Activated CD4-positive, alpha-beta T cell treated with anti-CD3 and anti-CD28 coated beads, Interleukin-2, amount 50 U/mL, for 24 hours (primary cell): Measurements from ENCODE around the gene GJA8.
"Not testable (repeated sequence)": the region's sequence is repeated elsewhere in the genome, so short reads cannot be mapped to it uniquely, and the experiment has no call there.

Experiments used
- DNase-seq, 2 donors: peaks; one replicate each; pipeline ENCODE4 v3.0.0-alpha.2; 2020; ENCODE audit warnings: low read depth in 1 of 2, low spot score in 1 of 2

The GJA8 gene

DNA sequence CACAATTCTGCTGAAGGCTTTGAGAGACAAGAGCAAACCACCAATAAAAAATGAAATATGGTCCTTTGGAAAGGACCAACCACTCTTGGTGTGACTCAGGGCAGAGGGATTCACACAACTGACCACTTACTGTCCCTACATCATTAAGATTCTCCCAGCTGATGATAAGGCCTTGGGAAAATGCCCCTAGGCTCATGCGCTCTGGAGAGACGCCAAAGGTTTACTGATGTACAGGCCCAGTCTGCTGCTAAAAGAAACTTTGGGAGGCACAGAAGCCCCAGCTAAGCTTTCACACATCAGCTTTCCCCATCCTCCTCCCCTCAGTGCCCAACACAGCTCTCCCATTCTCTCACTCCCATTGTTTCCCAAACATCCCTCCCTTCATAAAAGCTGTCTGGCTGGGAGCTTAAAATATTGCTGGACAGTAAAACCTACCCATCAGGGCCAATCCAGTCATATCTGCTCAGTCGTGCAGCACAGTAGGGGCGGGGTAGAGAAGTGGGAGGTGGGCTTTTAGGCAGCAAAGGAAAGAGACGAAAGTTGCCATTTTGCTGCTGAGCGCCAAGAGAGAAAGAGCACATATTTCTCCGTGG lies at the start of gene GJA8:
Gene GJA8, plus strand, starts transcription at position 543 of the 593 bp plus-strand sequence. CDS start 5,161 bp downstream, outside the sequence.
- DNase-seq = no peak

DNA sequence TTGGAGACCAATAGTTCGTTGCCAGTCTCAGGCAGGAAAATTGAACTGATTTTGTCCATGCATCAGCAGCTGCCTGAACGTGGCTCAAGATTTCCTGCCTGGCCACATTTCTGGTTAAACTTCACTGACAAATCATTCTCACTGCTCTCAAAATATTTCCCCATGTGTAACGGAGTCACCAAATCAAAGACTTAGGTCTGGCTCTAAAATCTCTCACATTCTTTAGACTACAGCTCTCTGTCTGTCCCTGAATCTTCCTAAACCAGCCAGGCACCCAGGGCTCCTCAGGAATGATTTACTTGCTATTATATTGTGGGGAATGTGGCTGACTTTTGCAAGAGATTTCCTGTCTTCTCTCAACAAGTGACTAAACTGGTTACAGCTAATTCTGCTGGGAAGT lies 49.2 kb upstream of the GJA8 start:
- DNase-seq = no peak

DNA sequence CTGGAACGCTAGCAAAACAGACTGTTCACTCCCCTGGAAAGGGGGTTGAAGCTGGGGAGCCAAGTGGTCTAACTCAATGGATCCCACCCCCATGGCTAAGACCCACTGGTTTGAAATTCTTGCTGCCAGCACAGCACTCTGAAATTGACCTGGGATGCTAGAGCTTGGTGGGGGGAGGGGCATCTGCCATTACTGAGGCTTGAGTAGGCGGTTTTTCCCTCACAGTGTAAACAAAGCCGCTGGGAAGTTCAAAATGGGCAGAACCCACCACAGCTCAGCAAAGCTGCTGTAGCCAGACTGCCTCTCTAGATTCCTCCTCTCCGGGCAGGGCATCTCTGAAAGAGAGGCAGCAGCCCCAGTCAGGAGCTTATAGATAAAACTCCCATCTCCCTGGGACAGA lies 47.6 kb upstream of the GJA8 start:
- DNase-seq = not testable (repeated sequence)

DNA sequence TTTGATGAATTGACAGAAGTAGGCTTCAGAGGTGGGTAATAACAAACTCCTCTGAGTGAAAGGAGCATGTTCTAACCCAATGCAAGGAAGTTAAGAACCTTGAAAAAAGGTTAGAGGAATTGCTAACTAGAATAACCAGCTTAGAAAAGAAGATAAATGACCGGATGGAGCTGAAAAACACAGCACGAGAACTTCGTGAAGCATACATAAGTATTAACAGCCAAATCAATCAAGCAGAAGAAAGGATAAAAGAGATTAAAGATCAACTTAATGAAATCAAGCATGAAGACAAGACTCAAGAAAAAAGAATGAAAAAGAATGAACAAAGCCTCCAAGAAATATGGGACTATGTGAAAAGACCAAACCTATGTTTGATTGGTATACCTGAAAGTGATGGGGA lies 46.6 kb upstream of the GJA8 start:
- not testable (repeated sequence) for DNase-seq

DNA sequence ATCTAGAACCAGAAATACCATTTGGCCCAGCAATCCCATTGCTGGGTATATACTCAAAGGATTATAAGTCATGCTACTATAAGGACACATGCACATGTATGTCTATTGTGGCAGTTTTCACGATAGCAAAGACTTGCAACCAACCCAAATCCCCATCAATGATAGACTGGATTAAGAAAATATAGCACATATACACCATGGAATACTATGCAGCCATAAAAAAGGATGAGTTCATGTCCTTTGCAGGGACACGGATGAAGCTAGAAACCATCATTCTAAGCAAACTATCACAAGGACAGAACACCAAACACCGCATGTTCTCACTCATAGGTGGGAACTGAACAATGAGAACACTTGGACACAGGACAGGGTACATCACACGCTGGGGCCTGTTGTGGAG lies 35.4 kb upstream of the GJA8 start:
- not testable (repeated sequence) for DNase-seq

DNA sequence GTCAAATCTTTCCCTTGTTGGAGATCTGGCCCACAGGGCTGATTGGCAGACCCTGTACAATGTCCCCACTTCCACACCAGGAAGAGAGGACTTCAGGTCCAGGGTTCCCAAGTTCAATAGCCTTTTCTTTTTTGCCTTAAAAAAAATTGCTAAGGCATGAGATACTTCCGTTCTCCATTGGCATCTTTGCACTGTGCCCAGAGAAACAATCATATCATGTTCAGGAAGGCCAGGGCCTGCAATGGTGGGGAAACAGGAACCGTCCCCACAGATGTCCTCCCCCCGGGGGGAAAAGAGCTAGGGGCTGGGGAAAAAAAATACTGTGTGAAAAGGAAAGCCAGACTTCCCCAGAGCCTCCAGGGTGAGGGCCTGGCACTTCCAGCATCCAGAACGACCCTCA lies 24.6 kb upstream of the GJA8 start:
- no peak for DNase-seq

DNA sequence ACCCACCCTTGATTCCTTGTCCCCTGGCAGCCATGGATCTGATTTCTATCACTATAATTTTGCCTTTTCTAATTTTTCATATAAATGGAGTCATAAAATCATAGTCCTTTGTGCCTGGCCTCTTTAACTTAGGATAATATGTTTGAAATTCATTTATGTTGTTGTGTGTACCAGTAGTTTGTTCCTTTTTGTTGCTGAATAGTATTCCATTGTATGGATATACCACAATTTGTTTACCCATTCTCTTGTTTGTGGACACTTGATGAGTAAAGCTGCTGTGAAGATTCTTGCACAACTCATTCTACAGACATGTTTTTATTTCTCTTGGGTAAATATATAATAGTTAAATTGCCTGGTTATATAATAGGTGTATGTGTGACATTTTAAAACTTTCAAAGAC lies 22.7 kb upstream of the GJA8 start:
- no peak for DNase-seq

DNA sequence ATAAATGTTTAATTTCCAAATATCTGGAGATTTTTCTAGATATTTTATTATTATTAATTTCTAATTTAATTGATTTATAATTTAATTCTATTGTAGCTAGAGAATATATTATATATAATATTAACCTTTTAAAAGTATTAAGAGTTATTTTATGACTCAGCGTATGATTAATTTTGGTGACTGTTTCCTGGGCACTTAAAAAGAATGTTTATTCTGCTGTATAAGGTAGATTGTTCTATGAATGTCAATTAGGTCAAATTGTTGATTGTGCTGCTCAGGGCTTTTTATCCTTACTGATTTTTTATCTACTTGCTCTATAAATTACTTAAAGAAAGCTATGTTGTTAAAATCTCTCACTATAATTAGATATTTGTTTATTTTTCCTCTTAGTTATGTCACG lies 20.1 kb upstream of the GJA8 start:
- DNase-seq = no peak

DNA sequence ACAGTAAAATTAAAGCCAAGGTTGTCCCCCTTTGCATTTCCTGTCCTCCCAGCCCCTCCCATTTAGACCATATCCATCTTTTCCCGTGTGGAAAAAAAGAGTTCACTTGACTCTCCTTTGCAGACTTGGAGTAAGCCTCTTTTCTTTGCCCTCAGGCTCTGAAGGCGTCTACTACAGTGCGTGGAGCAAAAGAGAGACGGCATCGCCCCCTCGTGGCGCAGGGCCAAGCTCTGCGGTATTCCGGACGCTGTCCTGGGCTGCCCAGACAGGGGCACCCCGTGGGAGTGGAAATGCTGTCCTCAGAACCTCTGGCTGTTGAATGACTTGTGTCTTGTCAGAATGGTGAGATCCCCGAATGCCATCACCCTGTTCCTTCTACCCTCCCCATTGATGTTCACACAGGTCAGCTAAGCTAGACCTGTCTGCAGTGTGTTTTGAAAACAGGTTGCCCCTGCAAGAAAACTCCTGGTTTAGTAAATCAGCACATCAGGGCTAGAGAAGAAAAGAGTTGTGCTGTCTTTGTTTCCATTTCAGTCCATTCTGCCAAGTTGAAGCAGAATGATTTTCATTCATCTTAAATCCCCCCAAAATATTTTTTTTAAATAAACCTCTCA lies 12.3 kb upstream of the GJA8 start:
- peak; percentile 27 to 40 for DNase-seq

DNA sequence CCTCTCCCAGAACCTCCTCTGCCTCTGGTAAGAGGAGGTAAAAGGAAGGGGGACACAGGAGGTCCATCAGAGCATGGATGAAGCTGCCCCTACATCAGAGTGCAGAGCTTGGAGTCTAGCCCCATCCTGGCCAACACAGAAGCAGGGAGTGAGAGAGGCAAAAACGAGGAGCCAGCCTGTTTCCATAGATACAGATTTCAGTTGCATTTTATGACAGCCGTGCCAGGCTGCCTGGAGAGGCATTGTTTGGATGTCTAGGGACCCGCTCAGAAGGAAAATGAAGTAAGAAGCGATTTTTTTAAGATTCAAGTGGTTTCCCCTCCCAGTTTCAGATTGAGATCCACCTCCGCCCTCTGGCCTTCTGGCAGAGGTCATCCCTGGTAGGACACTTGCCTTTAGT lies 11.5 kb upstream of the GJA8 start:
- no peak for DNase-seq

DNA sequence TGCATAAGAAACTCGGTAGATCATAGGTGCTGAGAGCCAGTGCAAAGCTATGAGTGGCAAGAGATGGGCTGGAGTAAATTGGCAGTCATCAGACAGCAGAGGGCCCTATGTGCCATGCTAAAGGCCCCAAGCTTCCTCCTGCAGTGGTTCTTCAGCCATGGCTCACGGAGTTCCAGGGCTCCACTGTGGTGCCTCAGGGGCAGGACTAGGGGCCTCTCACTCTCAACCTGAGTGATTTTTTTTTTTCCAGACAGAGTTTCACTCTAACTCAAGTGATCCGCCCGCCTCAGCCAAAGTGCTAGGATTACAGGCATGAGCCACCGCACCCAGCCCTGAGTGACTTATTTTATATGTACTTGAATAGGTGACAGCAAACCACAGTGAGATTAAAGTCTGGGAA lies 10.4 kb upstream of the GJA8 start:
- no peak for DNase-seq

DNA sequence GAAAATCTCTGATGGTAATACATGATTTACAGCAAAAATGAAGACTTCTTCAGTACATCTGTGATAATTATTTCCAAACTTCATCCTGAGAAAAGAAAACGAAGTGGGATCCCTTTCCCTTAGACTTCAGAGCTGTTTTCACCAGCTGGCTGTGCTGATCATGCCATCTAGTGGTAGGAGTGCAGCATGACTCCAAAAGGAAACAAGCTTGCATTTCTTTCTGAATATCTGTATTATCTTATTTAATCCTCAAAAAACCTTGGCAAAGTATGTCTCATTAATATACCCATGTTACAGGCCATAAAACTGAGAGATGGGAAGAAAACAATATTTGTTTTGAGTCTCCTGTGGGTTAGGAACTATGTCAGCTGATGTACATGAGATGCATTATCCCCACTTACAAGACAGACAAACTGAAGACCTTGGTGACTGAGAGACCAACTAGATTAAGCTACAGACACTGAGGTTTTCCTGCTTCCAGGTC lies 9.8 kb upstream of the GJA8 start:
- peak in 1 of 2 donors; percentile 29 for DNase-seq

DNA sequence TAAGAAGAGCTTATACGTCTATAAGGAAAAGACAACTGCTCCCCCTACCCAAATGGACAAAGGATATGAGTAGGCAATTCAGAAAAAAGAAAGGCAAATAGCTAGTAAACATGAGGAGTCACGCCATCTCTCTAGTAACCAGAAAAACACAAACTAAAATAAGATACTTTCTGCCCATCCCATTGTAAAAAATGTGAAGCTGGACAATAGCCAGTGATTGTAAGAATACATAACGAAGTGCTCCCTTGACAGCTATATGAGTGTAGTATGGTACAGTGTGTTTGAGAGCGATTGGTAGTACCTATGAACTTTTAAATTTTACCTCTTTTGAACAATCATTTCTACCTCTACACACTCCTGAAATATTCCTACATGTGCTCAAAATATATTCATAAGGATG lies 7.5 kb upstream of the GJA8 start:
- no peak for DNase-seq

DNA sequence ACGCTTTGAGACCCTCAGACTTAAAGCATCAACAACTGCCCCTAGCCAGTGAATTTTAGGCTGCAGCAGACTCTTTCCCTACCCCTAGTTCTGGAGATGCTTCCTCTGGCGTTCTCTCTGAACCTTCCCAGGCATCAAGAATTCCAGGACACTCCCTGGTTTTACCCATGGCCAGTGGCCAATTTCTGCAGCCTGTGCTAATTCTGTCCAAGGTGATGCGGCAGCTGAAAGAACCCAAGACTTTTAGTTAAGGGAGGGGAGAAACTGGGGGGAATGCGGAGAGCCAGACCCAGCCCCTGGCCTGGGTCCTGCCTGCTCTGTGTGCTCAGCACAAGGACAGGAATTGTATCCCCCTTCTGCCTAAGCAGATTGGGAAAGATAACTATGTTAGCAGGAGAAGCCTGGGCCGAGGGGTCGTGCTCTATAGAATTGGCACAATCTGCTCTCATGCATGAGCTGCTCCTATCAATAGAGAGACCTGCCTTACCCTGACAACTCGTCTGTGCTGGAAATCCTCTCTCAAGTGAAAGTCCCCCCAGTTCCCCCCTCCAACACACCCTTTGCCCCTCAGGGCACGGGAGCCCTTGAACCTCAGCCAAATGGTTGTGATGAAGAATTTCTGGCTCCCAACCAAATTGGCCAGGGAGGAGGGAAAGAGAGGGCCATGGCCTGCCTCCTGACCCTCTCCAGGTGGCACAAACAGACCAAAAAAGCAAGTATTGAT lies 5.4 kb upstream of the GJA8 start:
- no peak for DNase-seq

DNA sequence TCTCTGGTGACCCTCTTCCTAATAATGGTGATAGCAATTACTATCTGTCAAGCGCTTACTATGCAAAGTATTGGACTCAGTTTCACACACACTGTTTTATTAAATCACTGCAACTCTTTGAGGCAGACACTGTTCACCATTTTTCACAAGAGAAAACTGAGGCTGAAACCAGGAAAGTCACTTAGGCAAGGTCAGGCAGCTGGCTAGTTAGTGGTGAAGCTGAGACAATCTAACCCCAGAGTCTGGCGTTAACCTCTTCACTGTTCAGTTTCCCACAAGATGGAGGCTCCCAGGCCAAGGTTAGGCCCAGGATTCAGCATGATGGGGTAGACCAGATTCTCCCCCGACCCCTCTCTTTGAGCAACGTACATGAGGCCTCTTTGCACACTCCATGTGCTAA lies 4.8 kb upstream of the GJA8 start:
- DNase-seq = no peak

DNA sequence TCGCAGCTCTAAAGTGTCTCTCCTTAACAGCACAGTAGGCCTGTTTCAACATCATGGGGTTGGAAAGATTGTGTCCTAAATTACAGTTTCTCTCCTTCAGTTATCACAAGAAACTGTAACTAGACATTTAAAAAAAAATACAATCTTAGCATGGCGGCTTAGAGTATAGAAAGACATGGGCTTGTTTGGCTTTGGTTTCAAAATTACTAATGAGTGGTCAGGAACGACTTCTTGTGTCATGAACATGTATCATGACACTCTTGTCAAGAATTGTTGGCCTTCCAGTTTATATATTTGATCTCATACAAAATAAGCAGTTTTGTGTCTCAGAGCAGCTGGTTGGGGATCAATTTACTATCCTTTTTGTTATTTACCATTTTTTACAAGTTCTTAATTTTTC lies 2.1 kb downstream of the GJA8 start:
- DNase-seq = no peak

DNA sequence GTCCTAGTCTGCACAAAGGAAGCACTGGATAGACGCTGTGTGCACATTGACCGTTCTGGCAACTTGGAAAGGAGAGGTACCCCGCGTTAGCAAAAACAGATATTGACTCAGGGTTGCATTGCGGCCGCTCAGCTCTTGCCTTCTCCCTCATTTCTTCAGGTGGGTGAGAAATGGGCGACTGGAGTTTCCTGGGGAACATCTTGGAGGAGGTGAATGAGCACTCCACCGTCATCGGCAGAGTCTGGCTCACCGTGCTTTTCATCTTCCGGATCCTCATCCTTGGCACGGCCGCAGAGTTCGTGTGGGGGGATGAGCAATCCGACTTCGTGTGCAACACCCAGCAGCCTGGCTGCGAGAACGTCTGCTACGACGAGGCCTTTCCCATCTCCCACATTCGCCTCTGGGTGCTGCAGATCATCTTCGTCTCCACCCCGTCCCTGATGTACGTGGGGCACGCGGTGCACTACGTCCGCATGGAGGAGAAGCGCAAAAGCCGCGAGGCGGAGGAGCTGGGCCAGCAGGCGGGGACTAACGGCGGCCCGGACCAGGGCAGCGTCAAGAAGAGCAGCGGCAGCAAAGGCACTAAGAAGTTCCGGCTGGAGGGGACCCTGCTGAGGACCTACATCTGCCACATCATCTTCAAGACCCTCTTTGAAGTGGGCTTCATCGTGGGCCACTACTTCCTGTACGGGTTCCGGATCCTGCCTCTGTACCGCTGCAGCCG lies 5.4 kb downstream of the GJA8 start:
- no peak for DNase-seq

DNA sequence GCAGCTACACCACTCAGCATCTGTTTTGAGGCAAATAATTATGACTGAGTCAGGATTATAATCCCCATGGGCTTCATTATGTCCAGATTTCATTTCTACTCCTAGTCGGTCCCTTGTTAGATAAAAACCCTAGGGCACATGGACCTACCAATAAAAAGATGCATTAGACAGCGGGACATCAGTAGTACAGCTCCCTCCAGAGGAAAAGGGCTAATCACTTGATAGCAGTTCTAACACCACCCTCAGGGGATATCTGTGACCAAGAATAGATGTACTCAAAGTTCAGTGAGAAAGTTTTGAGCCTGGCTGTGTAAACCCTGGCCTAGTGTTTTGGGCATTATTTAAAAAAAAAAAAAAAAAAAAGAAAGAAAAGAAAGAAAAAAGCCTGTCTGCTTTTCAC lies 10.0 kb downstream of the GJA8 start:
- DNase-seq = no peak

DNA sequence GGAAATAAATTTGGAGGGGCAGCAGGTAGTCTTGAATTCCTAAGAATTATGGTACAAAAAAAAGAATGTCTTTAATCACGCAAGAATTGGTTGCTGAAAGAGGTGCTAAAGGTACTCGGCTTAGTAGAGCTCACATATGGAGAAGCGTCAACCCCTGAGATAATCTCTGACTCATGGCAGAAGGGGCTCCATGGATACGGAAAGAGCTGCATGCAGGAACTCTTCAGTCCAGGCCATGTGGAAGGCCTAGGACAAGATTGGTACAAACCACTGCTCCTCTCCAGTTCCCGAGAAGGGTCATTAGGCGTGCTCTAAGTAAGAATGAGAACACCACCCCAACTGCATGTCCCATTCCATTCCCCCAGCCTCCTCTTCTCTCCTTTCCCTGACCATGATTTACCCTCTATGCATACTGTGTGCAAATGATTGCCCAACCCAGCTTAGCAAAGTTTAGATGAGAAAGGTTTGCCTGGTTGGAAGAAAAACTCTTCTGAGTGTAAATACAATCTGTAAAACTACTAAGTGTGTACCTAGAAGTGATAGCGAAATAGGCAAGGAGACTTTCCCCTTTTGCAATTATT lies 10.9 kb downstream of the GJA8 start:
- DNase-seq = no peak

DNA sequence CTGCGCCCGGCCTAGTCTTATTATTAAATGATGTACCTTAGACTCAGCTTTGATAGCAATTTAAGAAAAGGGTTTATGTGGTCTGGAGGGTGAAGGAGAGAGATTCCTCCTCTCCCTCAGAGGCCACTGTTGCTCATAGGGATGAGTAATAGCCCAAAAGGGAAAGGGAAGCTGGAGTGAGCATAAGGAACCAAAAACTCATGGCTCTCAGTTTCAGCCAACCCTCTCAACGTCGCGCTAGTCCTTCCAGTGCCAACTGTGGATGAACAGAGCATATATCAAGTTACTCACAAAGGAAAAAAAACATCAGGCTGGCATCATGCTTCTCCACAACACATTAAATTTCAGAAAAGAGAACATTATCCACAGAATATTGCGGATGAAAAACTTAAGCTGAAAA lies 17.3 kb downstream of the GJA8 start:
- DNase-seq = no peak

DNA sequence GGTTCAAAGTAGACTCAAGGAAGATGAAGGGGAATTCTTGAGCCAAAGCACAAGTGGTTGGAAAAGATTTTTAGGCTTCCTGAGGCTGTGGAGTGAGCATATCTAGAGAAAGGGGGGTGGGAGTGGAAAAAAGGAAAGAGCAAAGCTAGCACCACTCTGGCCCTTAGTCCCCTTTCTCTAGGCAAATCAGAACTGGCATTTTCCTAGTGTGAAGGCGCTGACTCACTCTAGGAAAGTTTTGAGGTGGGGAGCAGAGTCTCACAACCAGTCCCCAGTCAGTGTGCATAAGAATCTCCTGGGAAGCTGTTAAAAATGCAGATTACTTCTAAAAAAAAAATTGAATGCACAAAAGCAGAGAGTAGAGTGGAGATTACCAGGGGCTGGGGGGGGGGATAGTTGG lies 22.2 kb downstream of the GJA8 start:
- DNase-seq = no peak

DNA sequence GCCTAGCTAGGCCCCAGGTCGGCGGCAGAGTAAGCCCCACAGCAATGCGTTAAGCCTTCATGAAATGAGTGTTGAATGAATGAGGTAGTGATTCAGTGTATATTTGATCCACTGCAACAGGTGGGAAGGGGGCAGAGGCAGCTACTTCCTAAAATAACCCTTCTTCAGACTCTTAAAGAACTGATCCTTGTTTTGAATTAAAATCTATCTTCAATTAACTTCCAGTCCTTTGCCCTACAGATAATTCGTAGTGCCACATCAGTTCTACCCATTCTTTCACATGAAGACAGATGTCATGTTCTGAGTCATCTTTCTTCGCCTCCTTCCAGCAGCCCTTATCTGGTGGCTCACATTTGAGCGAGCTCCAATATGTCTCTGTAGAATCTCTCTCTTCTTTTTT lies 24.6 kb downstream of the GJA8 start:
- not testable (repeated sequence) for DNase-seq
